Keratinocyte (primary cell): ENCODE data around the gene SEPHS1. TPM values are rescaled to one million over a fixed set of nuclear protein-coding genes. Genes with fewer than 3 reads are reported as not detected.

Experiments
- DNase-seq: peaks from one replicate; pipeline ENCODE4 v3.0.0-alpha.2; 2011; ENCODE audit warnings: low read depth, missing footprints, low spot score
- FAIRE-seq: peaks from 2 replicates; lab custom pipeline; 2011; peaks lifted over from hg19 to GRCh38; lab: Jason Lieb, UNC
- H2AFZ ChIP-seq: 2 replicates; pipeline ENCODE4 v1.6.0; 2012; ENCODE audit warnings: low read length, control low read depth, inconsistent platforms; ENCODE audit not compliant: control insufficient read depth
- H3K27ac ChIP-seq: 2 replicates; pipeline ENCODE4 v1.5.1; 2011; ENCODE audit warnings: low read length; ENCODE audit not compliant: control insufficient read depth, insufficient read depth
- H3K27me3 ChIP-seq: 3 replicates; pipeline ENCODE4 v1.6.0; 2011; ENCODE audit warnings: low read length; ENCODE audit not compliant: control insufficient read depth, insufficient read depth; ENCODE audit errors: extremely low read depth
- H3K36me3 ChIP-seq, 2 experiments: 2 replicates in 1 of 2; 3 replicates in 1 of 2; pipeline ENCODE4 v1.5.1; 2011; ENCODE audit warnings: low read length in 2 of 2, mild to moderate bottlenecking in 1 of 2; ENCODE audit not compliant: control insufficient read depth in 2 of 2, insufficient read depth in 2 of 2; ENCODE audit errors: extremely low read depth in 1 of 2
- H3K4me1 ChIP-seq: 3 replicates; pipeline ENCODE4 v1.5.1; 2011; ENCODE audit warnings: low read length; ENCODE audit not compliant: control insufficient read depth, insufficient read depth; ENCODE audit errors: extremely low read depth
- H3K4me2 ChIP-seq: 3 replicates; pipeline ENCODE4 v1.6.0; 2011; ENCODE audit warnings: low read depth, low read length; ENCODE audit not compliant: control insufficient read depth, insufficient read depth; ENCODE audit errors: extremely low read depth
- H3K4me3 ChIP-seq, 3 experiments: fragments of 200-600 bp in 1 of 3; sonication (generic) in 1 of 3; 2 replicates in 2 of 3; 3 replicates in 1 of 3; pipeline ENCODE4 v1.5.1; 2011 to 2016; ENCODE audit warnings: low read length in 3 of 3, mild to moderate bottlenecking in 3 of 3, control low read depth in 2 of 3, inconsistent platforms in 1 of 3, low read depth in 1 of 3, mixed read lengths in 1 of 3, mixed run types in 1 of 3, moderate library complexity in 1 of 3; ENCODE audit not compliant: control insufficient read depth in 2 of 3, insufficient read depth in 2 of 3; ENCODE audit errors: extremely low read depth in 1 of 3
- H3K79me2 ChIP-seq: 2 replicates; pipeline ENCODE4 v1.6.0; 2012; ENCODE audit warnings: low read length; ENCODE audit not compliant: control insufficient read depth, insufficient read depth
- H3K9ac ChIP-seq: 3 replicates; pipeline ENCODE4 v1.6.0; 2011; ENCODE audit warnings: low read length; ENCODE audit not compliant: control insufficient read depth, insufficient read depth; ENCODE audit errors: extremely low read depth
- H3K9me1 ChIP-seq: 3 replicates; pipeline ENCODE4 v1.6.0; 2011; ENCODE audit warnings: low read length; ENCODE audit not compliant: control insufficient read depth, insufficient read depth; ENCODE audit errors: extremely low read depth
- H3K9me3 ChIP-seq: 2 replicates; pipeline ENCODE4 v1.5.1; 2012; ENCODE audit warnings: low read depth, low read length; ENCODE audit not compliant: control insufficient read depth
- H4K20me1 ChIP-seq: 3 replicates; pipeline ENCODE4 v1.6.0; 2011; ENCODE audit warnings: low read length; ENCODE audit not compliant: control insufficient read depth, insufficient read depth; ENCODE audit errors: extremely low read depth
- CTCF ChIP-seq, 3 experiments: IDR thresholded peaks in 1 of 3; conservative IDR thresholded peaks in 1 of 3; optimal IDR thresholded peaks in 1 of 3; 2 replicates in 2 of 3; 3 replicates in 1 of 3; pipeline versions ENCODE3 to v1.5.1; 2011; ENCODE audit warnings: low read length in 3 of 3, mild to moderate bottlenecking in 3 of 3, moderate library complexity in 2 of 3, control low read depth in 1 of 3, inconsistent platforms in 1 of 3; ENCODE audit not compliant: insufficient read depth in 2 of 3; ENCODE audit errors: extremely low read depth in 1 of 3
- EZH2 ChIP-seq: IDR thresholded peaks from one replicate; pipeline ENCODE4 v1.6.1; 2012; ENCODE audit warnings: inconsistent platforms, mild to moderate bottlenecking, low read length, moderate library complexity
- dilution Hi-C: fragments of 300-500 bp; cut with MboI; formaldehyde crosslinking; loops from one replicate; pipeline ENCODE4 v1.7.0; 2020; ENCODE audit warnings: low sequenced_read_pairs; ENCODE audit not compliant: extremely low pct_ligation_motif_present
- polyA plus RNA-seq, 5 experiments: library from polyadenylated mRNA; depleted of rRNA in 3 of 5; stranded (reverse) in 3 of 5; stranded (forward) in 1 of 5; unstranded in 1 of 5; fragments of >200 nt; gene quantifications; 1 replicate in 1 of 5; 2 replicates in 3 of 5; 3 replicates in 1 of 5; pipeline versions ENCODE4 v1.2.1 to v1.2.3, GENCODE V29; 2011 to 2012; ENCODE audit warnings: missing spikeins in 2 of 5, low read depth in 1 of 5, low replicate concordance in 1 of 5

The SEPHS1 gene
- polyA plus RNA-seq, 1 donor (not counting 4 experiments of a cell fraction or from before 2014, with no cell fraction given): 65.4 TPM

- Histone ChIP-seq H2AFZ (peak overlapping the region; percentile 36), H3K4me1 (no peaks in the 10 kb centered on the region), H3K36me3 (no peaks in the 10 kb centered on the region), H3K27me3 (no peaks in the 10 kb centered on the region), H3K9ac (no peak overlapping the region), H3K9me3 (no peaks in the 10 kb centered on the region), H3K27ac (no peak overlapping the region), H3K9me1 (no peaks in the 10 kb centered on the region), H4K20me1 (no peaks in the 10 kb centered on the region), H3K79me2 (no peaks in the 10 kb centered on the region), H3K4me3 (no peak overlapping the region), H3K4me2 (no peak overlapping the region)
- no peak for TF ChIP-seq EZH2
- peak; percentile 87 to 96 (median 88) for TF ChIP-seq CTCF (optimal IDR thresholded peaks at IDR 0.05 in 1 of 3, IDR thresholded peaks at IDR 0.05 in 1 of 3, conservative IDR thresholded peaks at IDR 0.05 in 1 of 3; ENCODE audit: extremely low read depth in 1 of 3, insufficient read depth in 2 of 3, low read length in 3 of 3)
- DNase-seq (peak; percentile 49), FAIRE-seq (peak; percentile 89)
- dilution Hi-C loops: no loop called here
These were observed 23.9 kb upstream of the SEPHS1 start for GRCh38 chr10:13371897-13372470.

- Histone ChIP-seq H3K27me3 (no peaks in the 10 kb centered on the region), H3K9me1 (no peaks in the 10 kb centered on the region), H3K79me2 (no peaks in the 10 kb centered on the region), H4K20me1 (no peaks in the 10 kb centered on the region), H3K4me1 (no peaks in the 10 kb centered on the region), H2AFZ (no peak overlapping the region), H3K4me2 (no peak overlapping the region), H3K27ac (no peak overlapping the region), H3K4me3 (no peak overlapping the region), H3K36me3 (no peaks in the 10 kb centered on the region), H3K9me3 (no peaks in the 10 kb centered on the region), H3K9ac (no peak overlapping the region)
- DNase-seq (no peak), FAIRE-seq (no peak)
- no peak for TF ChIP-seq EZH2
- TF ChIP-seq CTCF (optimal IDR thresholded peaks at IDR 0.05 in 1 of 3, IDR thresholded peaks at IDR 0.05 in 1 of 3, conservative IDR thresholded peaks at IDR 0.05 in 1 of 3; ENCODE audit: extremely low read depth in 1 of 3, insufficient read depth in 2 of 3, low read length in 3 of 3): no peak
- dilution Hi-C loops: no loop called here
These were observed 18.8 kb upstream of the SEPHS1 start for GRCh38 chr10:13366891-13367290.
